Epithelial cell of esophagus (primary cell): ENCODE results near the gene TPST2.
A peak's percentile ranks its signal among the peaks of the same experiment; 100 is the strongest.

Source experiments
- DNase-seq: peaks from one replicate; pipeline ENCODE4 v3.0.0; 2010; ENCODE audit warnings: low read depth
- H3K4me3 ChIP-seq: 2 replicates; pipeline ENCODE4 v1.5.1; 2011; ENCODE audit warnings: mild to moderate bottlenecking, low read length, control low read depth
- CTCF ChIP-seq: IDR thresholded peaks from 2 replicates; pipeline ENCODE4 v1.5.1; 2011; ENCODE audit warnings: low read depth, mild to moderate bottlenecking, low read length, control low read depth, inconsistent platforms; ENCODE audit not compliant: insufficient read depth; ENCODE audit errors: missing control alignments

The TPST2 gene

GRCh38 chr22:26589845-26590736 is at the start of gene TPST2:
Gene TPST2, minus strand, starts transcription at chr22:26590132. Its CDS starts 48,502 bp downstream, at chr22:26541630.
- peak within 1 kb of the TSS; percentile 82 for H3K4me3 ChIP-seq
- peak; percentile 80 for DNase-seq
- peak; percentile 21 for TF ChIP-seq CTCF

- DNase-seq, result no peak
- H3K4me3 ChIP-seq, result no peak overlapping the region
- TF ChIP-seq CTCF, result no peak
Observed at GRCh38 chr22:26636296-26636695, 46.4 kb upstream of the TPST2 start.

- DNase-seq, result no peak
- TF ChIP-seq CTCF, result no peak
- no peak overlapping the region for H3K4me3 ChIP-seq
Observed at GRCh38 chr22:26635117-26635516, 45.2 kb upstream of the TPST2 start.

GRCh38 chr22:26634189-26634588 is 44.3 kb upstream of the TPST2 start:
- no peak for DNase-seq
- no peak overlapping the region for H3K4me3 ChIP-seq
- no peak for TF ChIP-seq CTCF

GRCh38 chr22:26632422-26633155 is 42.7 kb upstream of the TPST2 start:
- H3K4me3 ChIP-seq, result no peak overlapping the region
- DNase-seq, result no peak
- no peak for TF ChIP-seq CTCF

GRCh38 chr22:26631282-26631681 is 41.4 kb upstream of the TPST2 start:
- no peak for DNase-seq
- TF ChIP-seq CTCF, result no peak

More at GRCh38 chr22:26631282-26631681, 41.4 kb upstream of the TPST2 start:
- no peak overlapping the region for H3K4me3 ChIP-seq
